ENCODE data around the gene WDR1.

The WDR1 gene

DNA sequence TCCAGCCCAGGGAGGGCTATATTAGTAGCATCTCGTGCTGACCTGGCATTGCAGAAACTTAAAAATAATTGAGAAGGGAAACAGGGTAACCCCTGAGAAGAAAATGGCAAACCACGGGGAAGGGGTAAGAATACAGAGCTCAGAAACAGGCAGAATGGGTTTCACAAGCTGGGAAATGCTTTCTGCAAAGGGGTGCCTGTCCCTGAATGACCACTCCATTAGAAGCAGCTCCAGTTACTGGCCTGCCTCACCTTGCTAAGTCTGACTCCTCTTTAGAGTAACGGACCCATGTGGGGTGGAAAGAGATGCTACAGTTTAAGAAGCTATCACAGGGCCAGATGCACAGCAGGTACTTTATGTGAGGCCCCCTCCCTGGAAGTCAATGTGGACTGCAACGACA is 2.5 kb downstream of the WDR1 start:
- Histone ChIP-seq H3K9me2 (replicated peaks; ENCODE audit: insufficient read depth, low read length) (no peaks in the 10 kb centered on the region), H3K4me2 (ENCODE audit: low read depth, low read length, poor library complexity, severe bottlenecking) (no peak overlapping the region), H3K36me3 (ENCODE audit: low read length) (peaks cover 18% of the 10 kb centered on the region), H3K27me3 (ENCODE audit: low read length) (no peaks in the 10 kb centered on the region), H3F3A (ENCODE audit: insufficient read depth) (no peaks in the 10 kb centered on the region), H2AFZ (ENCODE audit: low read depth, low read length, severe bottlenecking) (no peak overlapping the region), H3K79me2 (ENCODE audit: insufficient read depth, low read length) (peaks cover 70% of the 10 kb centered on the region), H3K27ac (ENCODE audit: low read depth, low read length) (no peak overlapping the region), H3K4me3 (ENCODE audit: insufficient read depth, low read length, poor library complexity, severe bottlenecking) (no peak overlapping the region), H3K9me3 (ENCODE audit: insufficient read depth, low read length) (no peaks in the 10 kb centered on the region), H3K9ac (ENCODE audit: low read length) (no peak overlapping the region), H4K20me1 (ENCODE audit: low read depth, low read length) (peaks cover 24% of the 10 kb centered on the region; the same call in 1 of the 2 replicates)
- no peak for TF ChIP-seq EZH2phosphoT487 (conservative IDR thresholded peaks at IDR 0.05; ENCODE audit: low read length)

DNA sequence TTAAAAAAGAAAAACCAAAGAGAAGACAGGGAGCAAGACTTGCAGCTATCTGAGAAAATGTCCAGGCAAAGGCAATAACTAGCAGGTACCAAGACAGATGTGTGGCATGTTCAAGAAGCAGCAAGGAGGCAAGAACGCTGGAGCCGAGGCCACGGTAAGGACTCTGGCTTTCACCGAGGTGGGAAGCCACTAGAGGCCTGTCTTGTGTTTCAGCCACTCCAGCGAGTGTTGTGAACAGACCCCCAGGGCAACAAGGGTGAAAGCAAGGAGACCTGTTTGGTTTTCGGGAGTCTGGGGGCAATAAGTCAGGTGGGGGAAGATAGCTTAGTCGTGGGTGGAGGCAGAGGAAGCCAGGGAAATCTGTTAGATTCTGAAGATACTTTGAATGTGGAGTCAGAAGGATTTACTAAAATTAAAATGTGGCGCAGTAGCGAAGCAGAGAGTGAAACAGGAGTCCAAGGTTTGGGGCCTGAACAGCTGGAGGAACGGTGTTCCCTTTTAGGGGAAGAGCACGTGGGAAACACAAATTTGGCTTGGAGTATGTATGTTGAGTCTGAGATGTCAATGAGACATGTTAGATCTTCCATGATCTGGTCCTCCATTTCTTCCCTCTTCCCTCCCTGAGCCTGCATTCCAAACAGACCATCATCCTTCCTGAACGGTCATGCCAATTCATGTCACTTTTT is 3.1 kb downstream of the WDR1 start:
- TF ChIP-seq, protein P1, sequence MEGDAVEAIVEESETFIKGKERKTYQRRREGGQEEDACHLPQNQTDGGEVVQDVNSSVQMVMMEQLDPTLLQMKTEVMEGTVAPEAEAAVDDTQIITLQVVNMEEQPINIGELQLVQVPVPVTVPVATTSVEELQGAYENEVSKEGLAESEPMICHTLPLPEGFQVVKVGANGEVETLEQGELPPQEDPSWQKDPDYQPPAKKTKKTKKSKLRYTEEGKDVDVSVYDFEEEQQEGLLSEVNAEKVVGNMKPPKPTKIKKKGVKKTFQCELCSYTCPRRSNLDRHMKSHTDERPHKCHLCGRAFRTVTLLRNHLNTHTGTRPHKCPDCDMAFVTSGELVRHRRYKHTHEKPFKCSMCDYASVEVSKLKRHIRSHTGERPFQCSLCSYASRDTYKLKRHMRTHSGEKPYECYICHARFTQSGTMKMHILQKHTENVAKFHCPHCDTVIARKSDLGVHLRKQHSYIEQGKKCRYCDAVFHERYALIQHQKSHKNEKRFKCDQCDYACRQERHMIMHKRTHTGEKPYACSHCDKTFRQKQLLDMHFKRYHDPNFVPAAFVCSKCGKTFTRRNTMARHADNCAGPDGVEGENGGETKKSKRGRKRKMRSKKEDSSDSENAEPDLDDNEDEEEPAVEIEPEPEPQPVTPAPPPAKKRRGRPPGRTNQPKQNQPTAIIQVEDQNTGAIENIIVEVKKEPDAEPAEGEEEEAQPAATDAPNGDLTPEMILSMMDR (IDR thresholded peaks at IDR 0.05; ENCODE audit: insufficient read depth, low read length, poor library complexity, severe bottlenecking): no peak
- no peak for TF ChIP-seq EZH2phosphoT487 (conservative IDR thresholded peaks at IDR 0.05; ENCODE audit: low read length)
- H3K36me3 ChIP-seq (ENCODE audit: low read length): peaks cover 18% of the 10 kb centered on the region
- H3K4me3 ChIP-seq (ENCODE audit: insufficient read depth, low read length, poor library complexity, severe bottlenecking): no peak overlapping the region
- H3F3A ChIP-seq (ENCODE audit: insufficient read depth): no peaks in the 10 kb centered on the region
- H3K4me2 ChIP-seq (ENCODE audit: low read depth, low read length, poor library complexity, severe bottlenecking): no peak overlapping the region
- H3K9ac ChIP-seq (ENCODE audit: low read length): no peak overlapping the region
- peaks cover 77% of the 10 kb centered on the region for H3K79me2 ChIP-seq (ENCODE audit: insufficient read depth, low read length)
- no peaks in the 10 kb centered on the region for H3K27me3 ChIP-seq (ENCODE audit: low read length)
- no peak overlapping the region for H2AFZ ChIP-seq (ENCODE audit: low read depth, low read length, severe bottlenecking)
- no peaks in the 10 kb centered on the region for H3K9me2 ChIP-seq (replicated peaks; ENCODE audit: insufficient read depth, low read length)
- H3K27ac ChIP-seq (ENCODE audit: low read depth, low read length): no peak overlapping the region
- no peaks in the 10 kb centered on the region for H3K9me3 ChIP-seq (ENCODE audit: insufficient read depth, low read length)
- H4K20me1 ChIP-seq (ENCODE audit: low read depth, low read length): peaks cover 31% of the 10 kb centered on the region; the same call in 1 of the 2 replicates

DNA sequence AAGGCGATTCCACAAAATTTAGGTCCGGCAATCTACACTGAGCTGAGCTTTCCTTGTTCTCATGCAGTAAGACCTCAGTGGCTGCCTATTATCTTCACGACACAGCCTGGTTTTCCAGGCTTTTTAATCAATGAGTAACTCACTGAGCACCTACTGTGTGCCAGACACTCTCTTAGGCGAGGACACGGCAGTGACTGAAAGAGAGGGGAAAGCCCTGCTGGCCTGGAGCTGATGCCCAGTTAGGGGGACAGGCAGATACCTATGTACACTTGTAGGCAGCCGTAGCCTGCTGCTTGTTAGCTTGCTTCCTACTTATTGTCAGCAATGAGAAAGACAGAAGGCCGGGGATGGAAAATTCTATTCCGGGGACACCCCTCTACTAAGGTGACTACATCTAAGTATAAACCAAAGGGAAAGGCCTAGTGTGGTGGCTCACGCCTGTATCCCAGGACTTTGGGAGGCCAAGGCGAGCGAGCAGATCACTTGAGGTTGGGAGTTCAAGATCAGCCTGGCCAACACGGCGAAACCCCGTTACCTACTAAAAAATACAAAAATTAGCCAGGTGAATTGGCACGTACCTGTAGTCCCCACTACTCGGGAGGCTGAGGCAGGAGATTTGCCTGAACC is 3.8 kb downstream of the WDR1 start:
- TF ChIP-seq, protein P1 (IDR thresholded peaks at IDR 0.05; ENCODE audit: insufficient read depth, low read length, poor library complexity, severe bottlenecking): no peak
- no peak for TF ChIP-seq EZH2phosphoT487 (conservative IDR thresholded peaks at IDR 0.05; ENCODE audit: low read length)
- peaks cover 18% of the 10 kb centered on the region for H3K36me3 ChIP-seq (ENCODE audit: low read length)
- no peaks in the 10 kb centered on the region for H3K9me3 ChIP-seq (ENCODE audit: insufficient read depth, low read length)
- no peak overlapping the region for H2AFZ ChIP-seq (ENCODE audit: low read depth, low read length, severe bottlenecking)
- H3K27me3 ChIP-seq (ENCODE audit: low read length): no peaks in the 10 kb centered on the region
- H3K9ac ChIP-seq (ENCODE audit: low read length): no peak overlapping the region
- H4K20me1 ChIP-seq (ENCODE audit: low read depth, low read length): peaks cover 34% of the 10 kb centered on the region; the same call in 1 of the 2 replicates
- no peak overlapping the region for H3K4me3 ChIP-seq (ENCODE audit: insufficient read depth, low read length, poor library complexity, severe bottlenecking)
- no peaks in the 10 kb centered on the region for H3F3A ChIP-seq (ENCODE audit: insufficient read depth)
- peaks cover 84% of the 10 kb centered on the region for H3K79me2 ChIP-seq (ENCODE audit: insufficient read depth, low read length)
- no peaks in the 10 kb centered on the region for H3K9me2 ChIP-seq (replicated peaks; ENCODE audit: insufficient read depth, low read length)
- no peak overlapping the region for H3K4me2 ChIP-seq (ENCODE audit: low read depth, low read length, poor library complexity, severe bottlenecking)
- no peak overlapping the region for H3K27ac ChIP-seq (ENCODE audit: low read depth, low read length)

Measured in SU-DHL-6 (cell line).